CD14-positive monocyte (primary cell): Measurements from ENCODE around the gene ALLC. TPM values are rescaled to one million over a fixed set of nuclear protein-coding genes. Genes with fewer than 3 reads are reported as not detected.

ENCODE experiments used
- DNase-seq, 3 donors: peaks; one replicate each; pipeline ENCODE4 v3.0.0-alpha.2; 2011 to 2022
- H2AFZ ChIP-seq: 2 replicates; pipeline ENCODE4 v1.6.0; 2012; ENCODE audit warnings: mild to moderate bottlenecking, low read depth, low read length, inconsistent platforms; ENCODE audit not compliant: insufficient read depth, poor library complexity, severe bottlenecking
- H3K27ac ChIP-seq, 2 donors: 1 replicate in 1 of 2; 2 replicates in 1 of 2; pipeline ENCODE4 v1.5.1; 2012 to 2013; ENCODE audit warnings: low read length in 2 of 2, control low read depth in 1 of 2, inconsistent platforms in 1 of 2, low read depth in 1 of 2, mild to moderate bottlenecking in 1 of 2
- H3K27me3 ChIP-seq, 2 donors: one replicate each; pipeline versions ENCODE4 v1.6.0 to v1.6.1; 2011 to 2013; ENCODE audit warnings: low read length in 2 of 2; ENCODE audit not compliant: control insufficient read depth in 2 of 2, insufficient read depth in 2 of 2
- H3K36me3 ChIP-seq, 2 donors: replicated peaks in 1 of 2; 1 replicate in 1 of 2; 2 replicates in 1 of 2; pipeline versions ENCODE4 v1.5.1 to v1.6.1; 2012 to 2013; ENCODE audit warnings: low read length in 2 of 2, control low read depth in 1 of 2, inconsistent platforms in 1 of 2, mild to moderate bottlenecking in 1 of 2; ENCODE audit not compliant: insufficient read depth in 2 of 2, control insufficient read depth in 1 of 2
- H3K4me1 ChIP-seq, 2 donors: 1 replicate in 1 of 2; 2 replicates in 1 of 2; pipeline versions ENCODE4 v1.5.1 to v1.6.1; 2012 to 2013; ENCODE audit warnings: low read length in 2 of 2, control low read depth in 1 of 2, inconsistent platforms in 1 of 2, mild to moderate bottlenecking in 1 of 2, moderate library complexity in 1 of 2; ENCODE audit not compliant: insufficient read depth in 2 of 2, control insufficient read depth in 1 of 2
- H3K4me2 ChIP-seq: replicated peaks from 2 replicates; pipeline ENCODE3; 2012; ENCODE audit warnings: low read length, moderate library complexity, mild to moderate bottlenecking; ENCODE audit not compliant: poor library complexity, severe bottlenecking; ENCODE audit errors: extremely low read depth
- H3K4me3 ChIP-seq, 3 experiments: fragments of 200-600 bp in 1 of 3; sonication (generic) in 1 of 3; replicated peaks in 1 of 3; 1 replicate in 2 of 3; 2 replicates in 1 of 3; pipeline ENCODE4 v1.5.1; 2011 to 2013; ENCODE audit warnings: low read length in 3 of 3, mild to moderate bottlenecking in 3 of 3, control low read depth in 2 of 3, low read depth in 2 of 3, inconsistent platforms in 1 of 3, moderate library complexity in 1 of 3
- H3K79me2 ChIP-seq: 2 replicates; pipeline ENCODE4 v1.6.0; 2012; ENCODE audit warnings: mild to moderate bottlenecking, control low read depth, inconsistent platforms, low read length, moderate library complexity; ENCODE audit not compliant: insufficient read depth
- H3K9ac ChIP-seq: 2 replicates; pipeline ENCODE4 v1.6.0; 2017; ENCODE audit warnings: low read length, mild to moderate bottlenecking; ENCODE audit not compliant: insufficient read depth, poor library complexity, severe bottlenecking
- H3K9me3 ChIP-seq, 2 donors: replicated peaks in 1 of 2; 1 replicate in 1 of 2; 2 replicates in 1 of 2; pipeline versions ENCODE4 v1.5.1 to v1.6.1; 2012 to 2013; ENCODE audit warnings: low read length in 2 of 2, control low read depth in 1 of 2; ENCODE audit not compliant: control insufficient read depth in 1 of 2, insufficient read depth in 1 of 2
- H4K20me1 ChIP-seq: 2 replicates; pipeline ENCODE4 v1.6.0; 2012; ENCODE audit warnings: mild to moderate bottlenecking, low read length, control low read depth, moderate library complexity; ENCODE audit not compliant: insufficient read depth
- H3K27ac Mint-ChIP-seq, 7 donors: one replicate each; pipeline ENCODE4 v1.8.0; 2020; ENCODE audit warnings: mild to moderate bottlenecking in 7 of 7, mixed read lengths in 7 of 7, moderate library complexity in 6 of 7, inconsistent platforms in 2 of 7
- H3K27me3 Mint-ChIP-seq, 3 donors: one replicate each; pipeline ENCODE4 v1.8.0; 2021 to 2022; ENCODE audit warnings: low read depth in 3 of 3, mild to moderate bottlenecking in 3 of 3, mixed read lengths in 3 of 3, moderate library complexity in 3 of 3, inconsistent platforms in 1 of 3
- H3K36me3 Mint-ChIP-seq, 2 donors: one replicate each; pipeline ENCODE4 v1.8.0; 2020; ENCODE audit warnings: mixed read lengths in 2 of 2, inconsistent platforms in 1 of 2, mild to moderate bottlenecking in 1 of 2
- H3K4me1 Mint-ChIP-seq: one replicate; pipeline ENCODE4 v1.8.0; 2020; ENCODE audit warnings: mild to moderate bottlenecking, mixed read lengths
- H3K4me3 Mint-ChIP-seq, 2 donors: one replicate each; pipeline ENCODE4 v1.8.0; 2020; ENCODE audit warnings: mild to moderate bottlenecking in 2 of 2, mixed read lengths in 2 of 2, moderate library complexity in 1 of 2
- H3K9me3 Mint-ChIP-seq, 7 donors: one replicate each; pipeline ENCODE4 v1.8.0; 2020 to 2022; ENCODE audit warnings: mixed read lengths in 7 of 7, mild to moderate bottlenecking in 6 of 7, moderate library complexity in 6 of 7, inconsistent platforms in 2 of 7
- CTCF ChIP-seq: fragments of 200-600 bp; IDR thresholded peaks from one replicate; pipeline ENCODE4 v1.8.0; 2022; ENCODE audit warnings: antibody characterized with exemption, mild to moderate bottlenecking
- WGBS: methylation state at CpG from one replicate; pipeline ENCODE4 v1.1.5; 2013; ENCODE audit warnings: missing lambda C conversion rate; ENCODE audit not compliant: insufficient coverage; 5-methylcytosine and 5-hydroxymethylcytosine counted together
- intact Hi-C, 2 donors: fragments of 100-400 bp; cut with micrococcal nuclease; formaldehyde crosslinking; loops; one replicate each; pipeline versions ENCODE4 v1.15.0 to v1.15.1; 2023
- polyA plus RNA-seq, 3 donors: library from polyadenylated mRNA; depleted of rRNA in 1 of 3; unstranded in 2 of 3; stranded (reverse) in 1 of 3; fragments of 300-500 nt in 2 of 3; fragments of >200 nt in 1 of 3; fragmentation: Illumina TruSeq in 2 of 3; gene quantifications; 1 replicate in 2 of 3; 2 replicates in 1 of 3; pipeline ENCODE4 v1.2.3, GENCODE V29; 2012 to 2021

The ALLC gene
- polyA plus RNA-seq, 3 donors: not detected

- Mint-ChIP-seq H3K4me1 (no peaks in the 10 kb centered on the region), H3K27ac (no peak overlapping the region), H3K4me3 (no peak overlapping the region), H3K9me3 (no peaks in the 10 kb centered on the region), H3K36me3 (no peaks in the 10 kb centered on the region), H3K27me3 (peaks cover 0 to 3% (median 2%) of the 10 kb centered on the region in 3 donors)
- H3K9ac ChIP-seq: no peak overlapping the region
- H3K4me2 ChIP-seq: no peak overlapping the region
- no peaks in the 10 kb centered on the region for H4K20me1 ChIP-seq
- H3K9me3 ChIP-seq: no peaks in the 10 kb centered on the region
- no peak for TF ChIP-seq CTCF
- no peaks in the 10 kb centered on the region for H3K27me3 ChIP-seq
- no peak overlapping the region for H3K27ac ChIP-seq
- 92% methylated on average over 8 of the region's 15 CpGs for WGBS
- no peaks in the 10 kb centered on the region for H3K36me3 ChIP-seq
- H3K4me3 ChIP-seq: no peak overlapping the region
- no peak overlapping the region for H2AFZ ChIP-seq
- intact Hi-C loops: no loop called here
- H3K4me1 ChIP-seq: no peaks in the 10 kb centered on the region
- no peaks in the 10 kb centered on the region for H3K79me2 ChIP-seq
- DNase-seq: no peak
Measured at GRCh38 chr2:3631161-3631850, 26.7 kb upstream of the ALLC start.

GRCh38 chr2:3631851-3632659 is 25.9 kb upstream of the ALLC start:
- Histone ChIP-seq H3K9me3 (no peaks in the 10 kb centered on the region), H3K4me2 (no peak overlapping the region), H4K20me1 (no peaks in the 10 kb centered on the region), H3K9ac (no peak overlapping the region), H3K27ac (no peak overlapping the region), H3K79me2 (no peaks in the 10 kb centered on the region), H3K27me3 (no peaks in the 10 kb centered on the region), H3K36me3 (no peaks in the 10 kb centered on the region), H3K4me1 (no peaks in the 10 kb centered on the region), H2AFZ (no peak overlapping the region), H3K4me3 (no peak overlapping the region)
- H3K36me3 Mint-ChIP-seq: no peaks in the 10 kb centered on the region
- H3K4me1 Mint-ChIP-seq: no peaks in the 10 kb centered on the region
- no peak for DNase-seq
- no peak overlapping the region for H3K4me3 Mint-ChIP-seq
- 95% methylated on average over 24 of the region's 26 CpGs for WGBS
- peaks cover 2 to 4% (median 3%) of the 10 kb centered on the region in 3 donors for H3K27me3 Mint-ChIP-seq
- intact Hi-C loops: no loop called here
- H3K9me3 Mint-ChIP-seq: no peaks in the 10 kb centered on the region
- no peak overlapping the region for H3K27ac Mint-ChIP-seq
- TF ChIP-seq CTCF: no peak
